NCI-H2107 treated with DMSO at 0.1 percent for 48 hours (cell line): ENCODE results near the gene HMSD.
A peak's percentile ranks its signal among the peaks of the same experiment; 100 is the strongest.
"Not testable (repeated sequence)": the region's sequence is repeated elsewhere in the genome, so short reads cannot be mapped to it uniquely, and the experiment has no call there.

Experiments
- DNase-seq: peaks from one replicate; lab custom pipeline; 2025; ENCODE audit not compliant: unreplicated experiment; lab: John Stamatoyannopoulos, UW

The HMSD gene

GRCh38 chr18:63949068-63949737 lies at the start of gene HMSD:
Gene HMSD, plus strand, starts transcription at chr18:63949301. Its CDS starts 4,155 bp downstream, at chr18:63953456.
- peak; percentile 69 for DNase-seq

GRCh38 chr18:63903851-63904570 lies 45.1 kb upstream of the HMSD start:
- DNase-seq: no peak

GRCh38 chr18:63904694-63905093 lies 44.4 kb upstream of the HMSD start:
- no peak for DNase-seq

- no peak for DNase-seq
Observed at GRCh38 chr18:63905361-63905760, 43.7 kb upstream of the HMSD start.

- no peak for DNase-seq
Observed at GRCh38 chr18:63906056-63906455, 43.0 kb upstream of the HMSD start.

- no peak for DNase-seq
Observed at GRCh38 chr18:63907664-63908063, 41.4 kb upstream of the HMSD start, which contains the start of gene SERPINB10. Gene SERPINB10, plus strand, starts transcription at chr18:63907958. Its CDS starts 7,553 bp downstream, at chr18:63915511.

- no peak for DNase-seq
Observed at GRCh38 chr18:63908858-63909257, 40.2 kb upstream of the HMSD start.

GRCh38 chr18:63909870-63910269 lies 39.2 kb upstream of the HMSD start:
- DNase-seq: no peak

GRCh38 chr18:63917817-63918216 lies 31.3 kb upstream of the HMSD start:
- no peak for DNase-seq

- no peak for DNase-seq
Observed at GRCh38 chr18:63922049-63922448, 27.1 kb upstream of the HMSD start.

- DNase-seq: no peak
Observed at GRCh38 chr18:63924551-63924950, 24.6 kb upstream of the HMSD start.

- DNase-seq: no peak
Observed at GRCh38 chr18:63928331-63928730, 20.8 kb upstream of the HMSD start.

GRCh38 chr18:63929369-63929768 lies 19.7 kb upstream of the HMSD start:
- not testable (repeated sequence) for DNase-seq

GRCh38 chr18:63930773-63931354 lies 18.2 kb upstream of the HMSD start:
- DNase-seq: no peak

GRCh38 chr18:63936156-63936931 lies 12.8 kb upstream of the HMSD start:
- peak; percentile 37 for DNase-seq

GRCh38 chr18:63936932-63937393 lies 12.1 kb upstream of the HMSD start:
- no peak for DNase-seq

- no peak for DNase-seq
Observed at GRCh38 chr18:63940008-63940407, 9.1 kb upstream of the HMSD start.

GRCh38 chr18:63940543-63941050 lies 8.5 kb upstream of the HMSD start:
- DNase-seq: not testable (repeated sequence)

- no peak for DNase-seq
Observed at GRCh38 chr18:63947051-63947790, 1.9 kb upstream of the HMSD start.

GRCh38 chr18:63951302-63951705 lies 2.2 kb downstream of the HMSD start:
- DNase-seq: no peak
